Muscle of leg (tissue), 16 donors: Measurements from ENCODE around the gene C12orf56. TPM values are rescaled to one million over a fixed set of nuclear protein-coding genes. Genes with fewer than 3 reads are reported as not detected.

Experiments
- DNase-seq: peaks from one replicate; pipeline ENCODE4 v3.0.0; 2013
- H3K27ac ChIP-seq: one replicate; pipeline ENCODE4 v1.5.1; 2013; ENCODE audit warnings: mild to moderate bottlenecking, low read length, control low read depth
- H3K27me3 ChIP-seq: one replicate; pipeline ENCODE4 v1.6.1; 2013; ENCODE audit warnings: low read length; ENCODE audit not compliant: control insufficient read depth, insufficient read depth
- H3K36me3 ChIP-seq: one replicate; pipeline ENCODE4 v1.6.1; 2013; ENCODE audit warnings: low read length; ENCODE audit not compliant: control insufficient read depth, insufficient read depth
- H3K4me1 ChIP-seq: one replicate; pipeline ENCODE4 v1.6.1; 2013; ENCODE audit warnings: low read length; ENCODE audit not compliant: control insufficient read depth, insufficient read depth
- H3K4me3 ChIP-seq: one replicate; pipeline ENCODE4 v1.5.1; 2013; ENCODE audit warnings: low read length, control low read depth
- H3K9me3 ChIP-seq: replicated peaks from 2 replicates; pipeline ENCODE4 v1.6.1; 2013; ENCODE audit warnings: low read depth, low read length; ENCODE audit not compliant: control insufficient read depth
- WGBS: methylation state at CpG from one replicate; pipeline ENCODE4 v1.1.5; 2013; ENCODE audit warnings: missing lambda C conversion rate; ENCODE audit not compliant: insufficient coverage; 5-methylcytosine and 5-hydroxymethylcytosine counted together
- long read RNA-seq, 11 donors: transcript quantifications; one replicate each; lab custom pipeline, GENCODE V29; 2026
- polyA plus RNA-seq, 8 donors: library from polyadenylated mRNA; unstranded; fragments of 120-200 nt; gene quantifications; one replicate each; pipeline versions ENCODE4 v1.2.1 to v1.2.3, GENCODE V29; 2013; ENCODE audit warnings: inconsistent platforms in 1 of 8, low replicate concordance in 1 of 8; ENCODE audit not compliant: insufficient read length in 8 of 8, insufficient read depth in 1 of 8
- total RNA-seq: library from RNA; stranded (reverse); fragments of 120-200 nt; gene quantifications from one replicate; pipeline ENCODE4 v1.2.4, GENCODE V29; 2013

The C12orf56 gene, protein sequence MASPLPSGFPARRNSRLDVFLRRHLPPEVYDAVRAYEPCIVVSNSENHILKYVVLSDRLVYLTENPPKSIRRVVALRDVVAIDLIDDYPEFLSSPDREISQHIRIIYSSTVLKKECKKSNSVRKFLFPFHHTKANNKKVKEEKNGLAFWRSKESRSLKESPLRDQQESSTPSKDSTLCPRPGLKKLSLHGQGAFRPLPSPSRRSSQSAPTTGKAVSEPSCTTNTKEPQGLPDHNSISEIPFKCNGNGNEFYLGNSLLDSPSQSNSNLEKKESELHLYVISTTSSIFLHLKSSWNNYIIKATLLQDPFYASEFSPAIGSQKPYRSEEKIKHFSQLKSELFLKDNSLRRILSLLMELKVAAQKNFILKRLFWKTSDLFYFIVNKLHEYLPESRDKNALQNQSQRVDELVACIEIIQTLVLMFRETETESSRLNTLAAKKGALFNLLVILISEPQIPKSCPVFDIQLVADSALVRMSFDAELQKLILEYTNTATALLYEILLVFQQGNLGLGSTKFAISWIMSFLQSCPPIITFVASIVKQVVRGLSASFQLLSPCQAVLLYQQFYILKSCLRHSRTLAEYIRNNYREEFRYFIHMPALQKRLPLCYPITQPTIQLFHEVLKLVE
- total RNA-seq (0.80 TPM), polyA plus RNA-seq (1 to 10 TPM in 5 of 8 donors, under 1 TPM in 3; 0.65 to 2.7 (median 1.3) TPM)
- long read RNA-seq, donor 1: 0 reads
- long read RNA-seq, donor 2: 0 reads
- long read RNA-seq, donor 3: 0 reads
- long read RNA-seq, donor 4: 0 reads
- long read RNA-seq, donor 5: 0 reads
- long read RNA-seq, donor 6, partial matches to known transcripts: 18 of 18 reads
- long read RNA-seq, donor 6, other reads (novel, unspliced or antisense): 0 of 18 reads
- long read RNA-seq, donor 7: 0 reads
- long read RNA-seq, donor 8, partial matches to known transcripts: 25 of 25 reads
- long read RNA-seq, donor 8, other reads (novel, unspliced or antisense): 0 of 25 reads
- long read RNA-seq, donor 9: 0 reads
- long read RNA-seq, donor 10: 0 reads
- long read RNA-seq, donor 11: 0 reads

DNA sequence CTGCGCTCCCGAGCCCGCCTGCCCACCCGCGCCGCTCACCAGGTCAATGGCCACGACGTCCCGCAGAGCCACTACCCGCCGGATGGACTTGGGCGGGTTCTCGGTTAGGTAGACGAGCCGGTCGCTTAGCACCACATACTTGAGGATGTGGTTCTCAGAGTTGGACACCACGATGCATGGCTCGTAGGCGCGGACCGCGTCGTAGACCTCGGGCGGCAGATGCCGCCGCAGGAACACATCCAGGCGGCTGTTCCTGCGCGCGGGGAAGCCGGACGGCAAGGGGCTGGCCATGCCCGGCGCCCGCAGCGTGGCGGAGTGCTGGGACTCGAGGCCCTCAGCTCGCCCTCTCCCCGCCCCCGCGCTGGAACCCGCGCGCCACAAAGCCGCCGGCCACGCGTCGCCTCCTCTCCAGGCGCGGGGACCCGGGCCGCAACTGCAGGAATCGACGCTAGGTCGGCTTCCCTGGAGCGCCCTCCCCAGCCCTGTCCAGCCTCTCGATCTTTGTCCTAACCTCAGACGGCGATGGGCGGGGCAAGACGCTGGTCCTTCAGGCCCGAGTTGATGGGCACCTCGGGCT is at the start of gene C12orf56:
TSS of gene C12orf56 (minus strand) at position 484 of the 577 bp plus-strand sequence. CDS start at position 291, 193 bp downstream.
- Histone ChIP-seq H3K27me3 (peaks cover 24% of the 10 kb centered on the region), H3K36me3 (no peaks in the 10 kb centered on the region), H3K27ac (no peak within 1 kb of the TSS), H3K4me3 (peak within 1 kb of the TSS; percentile 31), H3K9me3 (no peaks in the 10 kb centered on the region), H3K4me1 (peaks cover 4% of the 10 kb centered on the region)
- DNase-seq: no peak
- WGBS: under 1% methylated on average over 66 of the region's 66 CpGs

DNA sequence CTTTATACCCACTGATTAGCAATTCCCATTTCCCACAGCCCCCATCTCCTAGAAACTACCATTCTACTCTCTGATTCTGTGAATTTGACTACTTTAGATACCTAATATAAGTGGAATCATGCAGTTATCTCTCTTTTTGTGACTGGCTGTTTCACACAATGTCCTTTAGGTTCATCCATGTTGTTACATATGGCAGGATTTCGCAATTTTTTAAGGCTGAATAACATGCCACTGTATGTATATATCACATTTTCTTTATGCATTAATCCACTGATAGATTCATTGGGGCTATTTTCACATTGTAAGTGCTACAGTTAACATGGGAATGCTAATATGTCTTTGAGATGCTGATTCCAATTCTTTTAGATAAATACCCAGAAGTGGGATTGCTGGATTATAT is 49.5 kb upstream of the C12orf56 start:
- Histone ChIP-seq H3K36me3 (peaks cover 43% of the 10 kb centered on the region), H3K9me3 (no peaks in the 10 kb centered on the region), H3K4me3 (no peak overlapping the region), H3K27ac (no peak overlapping the region), H3K4me1 (no peaks in the 10 kb centered on the region), H3K27me3 (no peaks in the 10 kb centered on the region)
- DNase-seq: no peak
- WGBS: no CpG with 5 or more reads among the region's 1 CpG

DNA sequence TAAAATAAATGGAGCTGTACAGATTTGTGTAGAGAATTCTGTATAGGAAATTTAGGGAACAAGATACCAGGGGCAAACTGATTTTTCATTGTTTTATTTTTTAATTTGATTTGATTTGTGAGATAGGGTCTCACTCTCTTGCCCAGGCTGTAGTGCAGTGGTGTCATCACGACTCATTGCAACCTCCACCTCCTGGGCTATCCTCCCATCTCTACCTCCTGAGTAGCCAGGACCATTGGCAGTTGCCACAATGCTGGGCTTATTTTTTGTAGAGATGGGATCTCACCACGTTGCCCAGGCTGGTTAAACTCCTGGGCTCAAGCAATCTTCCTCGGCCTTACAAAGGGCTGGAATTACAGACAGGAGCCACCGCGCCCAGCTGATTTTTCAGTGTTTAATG is 43.4 kb upstream of the C12orf56 start:
- WGBS: 100% methylated on average over 2 of the region's 5 CpGs
- peaks cover 53% of the 10 kb centered on the region for H3K36me3 ChIP-seq
- no peaks in the 10 kb centered on the region for H3K27me3 ChIP-seq
- H3K4me1 ChIP-seq: no peaks in the 10 kb centered on the region
- H3K4me3 ChIP-seq: no peak overlapping the region
- DNase-seq: no peak
- no peak overlapping the region for H3K27ac ChIP-seq
- H3K9me3 ChIP-seq: no peaks in the 10 kb centered on the region

DNA sequence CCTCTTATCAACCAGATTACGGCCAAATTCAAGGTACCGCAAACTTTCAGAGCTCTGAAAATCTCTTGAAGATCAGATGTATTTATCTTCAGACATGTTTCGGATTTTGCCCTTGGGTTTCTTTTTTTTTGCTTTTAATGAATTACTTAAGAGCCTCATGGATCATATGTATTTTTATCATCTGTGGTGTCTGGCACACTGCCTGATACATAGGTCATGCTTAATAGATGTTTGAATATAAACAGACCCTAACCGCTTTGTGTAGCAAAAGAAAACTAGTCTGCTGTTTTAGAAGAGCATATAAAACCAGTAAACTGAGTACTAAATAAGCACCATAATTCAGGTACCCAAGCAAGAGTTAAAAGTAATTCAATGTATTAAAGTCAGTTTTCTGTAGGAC is 41.2 kb upstream of the C12orf56 start:
- Histone ChIP-seq H3K9me3 (no peaks in the 10 kb centered on the region), H3K4me3 (no peak overlapping the region), H3K27ac (no peak overlapping the region), H3K4me1 (no peaks in the 10 kb centered on the region), H3K27me3 (no peaks in the 10 kb centered on the region), H3K36me3 (peaks cover 54% of the 10 kb centered on the region)
- DNase-seq: no peak
- WGBS: no CpG with 5 or more reads among the region's 4 CpGs

DNA sequence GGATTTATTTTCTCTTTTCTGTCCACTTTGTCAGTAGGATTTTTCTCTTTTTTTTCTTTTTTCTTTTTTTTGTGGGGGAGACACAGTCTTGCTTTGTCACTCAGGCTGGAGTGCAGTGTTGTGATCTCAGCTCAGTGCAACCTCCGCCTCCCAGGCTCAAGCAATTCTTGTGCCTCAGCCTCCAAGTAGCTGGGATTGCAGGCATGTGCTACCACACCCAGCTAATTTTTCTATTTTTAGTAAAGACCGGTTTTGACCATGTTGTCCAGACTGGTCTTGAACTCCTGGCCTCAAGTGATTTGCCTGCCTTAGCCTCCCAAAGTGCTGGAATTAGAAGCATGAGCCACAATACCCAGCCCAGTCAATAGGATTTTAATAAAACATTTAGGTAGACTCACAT is 40.3 kb upstream of the C12orf56 start:
- no CpG with 5 or more reads among the region's 2 CpGs for WGBS
- H3K27me3 ChIP-seq: no peaks in the 10 kb centered on the region
- H3K4me3 ChIP-seq: no peak overlapping the region
- no peak overlapping the region for H3K27ac ChIP-seq
- H3K4me1 ChIP-seq: no peaks in the 10 kb centered on the region
- H3K36me3 ChIP-seq: peaks cover 55% of the 10 kb centered on the region
- DNase-seq: no peak
- H3K9me3 ChIP-seq: no peaks in the 10 kb centered on the region

DNA sequence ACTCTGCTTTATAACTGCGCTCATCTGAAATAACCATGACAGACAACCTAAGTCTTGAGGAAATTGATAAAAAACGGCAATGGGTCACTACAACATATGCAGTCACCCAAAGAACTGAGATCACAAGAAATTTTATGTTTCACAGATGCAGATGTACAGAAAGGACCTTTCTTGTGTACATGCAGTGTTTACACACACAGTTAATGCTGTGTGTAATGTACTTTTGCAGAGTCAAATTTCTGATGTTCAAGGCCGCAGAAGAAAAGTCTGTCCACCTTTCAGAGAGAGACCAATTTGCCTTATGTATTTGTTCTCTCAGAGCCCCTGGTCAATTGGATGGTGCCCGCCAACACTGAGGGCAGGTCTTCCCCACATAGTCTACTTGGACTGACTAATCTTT is 38.4 kb upstream of the C12orf56 start:
- WGBS: 100% methylated on average over 1 of the region's 4 CpGs
- peaks cover 55% of the 10 kb centered on the region for H3K36me3 ChIP-seq
- H3K27me3 ChIP-seq: no peaks in the 10 kb centered on the region
- no peak for DNase-seq
- no peak overlapping the region for H3K27ac ChIP-seq
- no peaks in the 10 kb centered on the region for H3K9me3 ChIP-seq
- no peaks in the 10 kb centered on the region for H3K4me1 ChIP-seq
- no peak overlapping the region for H3K4me3 ChIP-seq

DNA sequence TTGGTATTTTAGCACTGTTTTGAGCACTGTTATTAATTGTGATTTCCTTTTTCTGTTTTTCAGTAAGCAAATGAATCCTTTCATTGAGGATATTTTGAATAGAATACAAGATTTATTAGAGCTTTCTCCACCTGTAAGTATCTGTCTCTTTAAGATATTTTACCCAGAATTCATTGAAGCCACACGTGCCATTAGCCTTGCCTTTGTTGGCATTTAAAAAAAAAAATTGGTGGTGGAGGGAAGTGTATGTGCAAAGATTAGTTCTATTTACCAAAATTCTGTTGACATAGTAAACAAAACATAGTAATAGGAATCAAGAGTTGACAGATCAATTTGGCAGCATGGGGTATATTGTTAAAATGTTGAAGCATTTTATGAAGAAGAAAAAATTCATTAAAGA is 37.4 kb upstream of the C12orf56 start:
- no peak overlapping the region for H3K27ac ChIP-seq
- H3K9me3 ChIP-seq: no peaks in the 10 kb centered on the region
- H3K36me3 ChIP-seq: peaks cover 58% of the 10 kb centered on the region
- no CpG with 5 or more reads among the region's 1 CpG for WGBS
- no peaks in the 10 kb centered on the region for H3K4me1 ChIP-seq
- H3K27me3 ChIP-seq: no peaks in the 10 kb centered on the region
- DNase-seq: no peak
- H3K4me3 ChIP-seq: no peak overlapping the region

DNA sequence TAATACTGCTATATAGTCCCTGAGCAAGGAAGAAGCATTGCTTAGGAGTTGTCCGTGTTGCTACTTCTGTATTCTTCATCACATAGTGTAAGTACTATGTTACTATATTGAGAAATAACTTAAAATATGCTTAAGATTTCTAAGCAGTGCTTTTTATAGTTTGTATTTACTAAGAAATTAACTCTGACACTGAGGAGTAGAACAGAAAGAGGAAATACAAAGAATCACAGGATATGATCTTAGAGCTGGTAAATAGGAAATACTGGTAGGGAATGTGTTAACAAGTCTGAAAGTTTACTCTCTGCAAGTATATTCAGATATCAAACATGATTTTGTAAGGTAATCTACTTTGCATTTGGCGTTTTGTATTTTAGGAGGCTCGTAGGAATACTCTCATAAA is 29.1 kb upstream of the C12orf56 start:
- no CpG with 5 or more reads among the region's 3 CpGs for WGBS
- no peak overlapping the region for H3K4me3 ChIP-seq
- no peaks in the 10 kb centered on the region for H3K9me3 ChIP-seq
- no peak for DNase-seq
- H3K36me3 ChIP-seq: peaks cover 39% of the 10 kb centered on the region
- no peaks in the 10 kb centered on the region for H3K4me1 ChIP-seq
- H3K27ac ChIP-seq: no peak overlapping the region
- no peaks in the 10 kb centered on the region for H3K27me3 ChIP-seq

DNA sequence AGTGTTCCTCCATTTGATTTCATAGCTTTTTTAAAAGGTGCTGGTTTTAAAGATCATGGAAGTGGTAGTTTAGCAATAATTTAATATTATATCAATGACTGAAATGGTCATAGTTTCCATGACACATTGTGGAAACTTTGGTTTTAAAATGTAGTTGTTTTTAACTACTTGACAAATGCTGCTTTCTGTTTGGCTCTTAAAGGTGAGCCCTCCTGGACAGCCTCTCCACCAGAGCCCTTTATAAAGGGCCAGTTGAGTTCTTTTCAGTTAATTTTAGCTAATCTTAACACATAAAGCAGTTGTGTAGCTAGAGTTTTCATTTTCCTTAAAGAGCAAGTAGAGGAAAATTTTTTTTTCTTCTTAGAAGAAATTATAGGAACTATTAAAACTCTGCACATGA is 27.7 kb upstream of the C12orf56 start:
- Histone ChIP-seq H3K27ac (no peak overlapping the region), H3K4me1 (no peaks in the 10 kb centered on the region), H3K9me3 (no peaks in the 10 kb centered on the region), H3K36me3 (peaks cover 33% of the 10 kb centered on the region), H3K4me3 (no peak overlapping the region), H3K27me3 (no peaks in the 10 kb centered on the region)
- no peak for DNase-seq

DNA sequence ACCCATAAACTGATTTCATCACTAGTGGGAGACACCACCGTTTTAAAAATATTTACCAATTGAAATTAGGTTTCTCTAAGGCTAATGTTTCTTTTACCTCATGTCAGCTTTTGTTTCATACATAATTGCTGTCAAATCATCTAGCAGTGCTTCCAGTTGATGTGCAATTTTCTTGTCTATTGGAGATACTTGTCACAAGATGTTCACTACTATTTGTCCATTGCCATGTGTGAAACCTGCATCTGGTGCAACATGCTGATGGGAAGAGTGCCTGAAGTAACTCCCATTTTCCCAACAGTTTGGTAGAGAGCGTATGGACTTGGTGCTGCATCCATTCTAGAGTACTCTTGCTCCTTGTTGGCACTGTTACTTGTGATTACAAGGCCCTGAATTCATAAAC is 23.3 kb upstream of the C12orf56 start:
- H3K27ac ChIP-seq: no peak overlapping the region
- no peaks in the 10 kb centered on the region for H3K9me3 ChIP-seq
- no peaks in the 10 kb centered on the region for H3K27me3 ChIP-seq
- H3K4me1 ChIP-seq: no peaks in the 10 kb centered on the region
- WGBS: no CpG with 5 or more reads among the region's 2 CpGs
- no peak overlapping the region for H3K4me3 ChIP-seq
- peaks cover 40% of the 10 kb centered on the region for H3K36me3 ChIP-seq
- no peak for DNase-seq
